GM12878 (cell line): ENCODE results near the gene TNFAIP3. TPM values are rescaled to one million over a fixed set of nuclear protein-coding genes. Genes with fewer than 3 reads are reported as not detected.

Experiments
- ATF2 ChIP-seq: IDR thresholded peaks from 2 replicates; pipeline ENCODE4 v1.6.1; 2012; ENCODE audit warnings: low read length, inconsistent platforms
- CEBPZ ChIP-seq: fragments of 150-350 bp; IDR thresholded peaks from 2 replicates; pipeline ENCODE4 v1.6.1; 2016; ENCODE audit warnings: low read depth, low read length
- CHD4 ChIP-seq: fragments of 200-600 bp; sonication (generic); IDR thresholded peaks from 2 replicates; pipeline ENCODE4 v1.6.1; 2016; ENCODE audit warnings: mild to moderate bottlenecking
- CTCF ChIP-seq, 3 experiments: IDR thresholded peaks in 2 of 3; conservative IDR thresholded peaks in 1 of 3; 2 replicates each; pipeline ENCODE4 v1.5.1; 2011; ENCODE audit warnings: low read depth in 3 of 3, low read length in 3 of 3, mild to moderate bottlenecking in 3 of 3, control low read depth in 2 of 3, moderate library complexity in 2 of 3, inconsistent platforms in 1 of 3, mixed read lengths in 1 of 3; ENCODE audit not compliant: control insufficient read depth in 2 of 3, insufficient read depth in 1 of 3; ENCODE audit errors: extremely low read depth in 1 of 3
- DPF2 ChIP-seq: fragments of 450-650 bp; IDR thresholded peaks from 2 replicates; pipeline ENCODE4 v1.6.1; 2017; ENCODE audit warnings: mild to moderate bottlenecking
- GABPA ChIP-seq: IDR thresholded peaks from 2 replicates; pipeline ENCODE4 v1.6.1; 2014; ENCODE audit warnings: antibody characterized with exemption, low read depth, mild to moderate bottlenecking, inconsistent platforms
- IRF4 ChIP-seq: IDR thresholded peaks from 2 replicates; pipeline ENCODE4 v1.6.1; 2011; ENCODE audit warnings: low read depth, low read length
- KDM1A ChIP-seq: fragments of 200-600 bp; sonication (generic); IDR thresholded peaks from 2 replicates; pipeline ENCODE4 v1.6.1; 2016; ENCODE audit warnings: borderline replicate concordance
- MXI1 ChIP-seq: fragments of 150-350 bp; IDR thresholded peaks from 2 replicates; pipeline ENCODE4 v1.6.1; 2011; ENCODE audit warnings: low read depth, mild to moderate bottlenecking, inconsistent platforms, low read length, improper control_type of control experiment
- NBN ChIP-seq: fragments of 450-650 bp; IDR thresholded peaks from 2 replicates; pipeline ENCODE4 v1.6.1; 2016
- RELB ChIP-seq: fragments of 450-650 bp; IDR thresholded peaks from 2 replicates; pipeline ENCODE4 v1.6.1; 2017; ENCODE audit warnings: low read depth, mild to moderate bottlenecking, moderate library complexity
- SIX5 ChIP-seq: IDR thresholded peaks from 2 replicates; pipeline ENCODE4 v1.6.1; 2011; ENCODE audit warnings: mild to moderate bottlenecking, low read depth, low read length, moderate library complexity; ENCODE audit not compliant: severe bottlenecking
- SKIL ChIP-seq: fragments of 450-650 bp; IDR thresholded peaks from 2 replicates; pipeline ENCODE4 v1.6.1; 2017; ENCODE audit warnings: mild to moderate bottlenecking, low read depth, inconsistent platforms; ENCODE audit not compliant: poor library complexity, severe bottlenecking
- SREBF1 ChIP-seq: IDR thresholded peaks from 2 replicates; pipeline ENCODE4 v1.6.1; 2012; ENCODE audit warnings: mild to moderate bottlenecking, low read length
- SUPT20H ChIP-seq: IDR thresholded peaks from 2 replicates; pipeline ENCODE4 v1.6.1; 2011; ENCODE audit warnings: low read depth, mild to moderate bottlenecking, low read length, moderate library complexity, borderline replicate concordance; ENCODE audit not compliant: control insufficient read depth
- TCF3 ChIP-seq: IDR thresholded peaks from 2 replicates; pipeline ENCODE4 v1.6.1; 2012; ENCODE audit warnings: low read depth, mild to moderate bottlenecking, low read length, borderline replicate concordance; ENCODE audit not compliant: insufficient read depth
- ZNF217 ChIP-seq: fragments of 450-650 bp; IDR thresholded peaks from 2 replicates; pipeline ENCODE4 v1.6.1; 2017; ENCODE audit warnings: antibody characterized with exemption, mild to moderate bottlenecking
- ZNF274 ChIP-seq: IDR thresholded peaks from one replicate; pipeline ENCODE4 v1.8.0; 2011; ENCODE audit not compliant: insufficient read length, insufficient read depth
- ZNF384 ChIP-seq: IDR thresholded peaks from 2 replicates; pipeline ENCODE4 v1.6.1; 2012; ENCODE audit warnings: low read depth, mild to moderate bottlenecking, low read length, improper control_type of control experiment, borderline replicate concordance
- polyA plus RNA-seq, 11 experiments: library from polyadenylated mRNA; depleted of rRNA in 4 of 11; unstranded in 6 of 11; stranded (reverse) in 5 of 11; fragments of >200 nt; fragmentation: Nextera tagmentation in 4 of 11; fragmentation: Illumina TruSeq in 1 of 11; extraction: Ambion mirVana in 4 of 11; extraction: Trizol in 1 of 11; gene quantifications; 1 replicate in 1 of 11; 2 replicates in 10 of 11; pipeline versions ENCODE4 v1.2.1 to v1.2.3, GENCODE V29; 2011 to 2016; ENCODE audit warnings: inconsistent platforms in 2 of 11, missing spikeins in 2 of 11, low read depth in 1 of 11
- total RNA-seq, 4 experiments: library from RNA; depleted of rRNA in 3 of 4; stranded (reverse); fragments of >200 nt in 3 of 4; fragmentation: Illumina TruSeq in 1 of 4; extraction: Trizol in 1 of 4; gene quantifications; 2 replicates each; pipeline versions ENCODE4 v1.2.1 to v1.2.3, GENCODE V29; 2013 to 2021

Gene TNFAIP3
- total and polyA plus RNA-seq, 10 of the 15 experiments (the other 5 are each of a cell fraction or from before 2014, with no cell fraction given), result 18.0 to 350 (median 127) TPM

- no peak for TF ChIP-seq CEBPZ
- no peak for TF ChIP-seq TCF3
- no peak; the same call in 1 of the 2 replicates for TF ChIP-seq NBN
- no peak for TF ChIP-seq ZNF384
- TF ChIP-seq SUPT20H, result no peak
- no peak for TF ChIP-seq SIX5
- TF ChIP-seq ZNF217, result peak; percentile 63
- TF ChIP-seq CHD4, result no peak
- TF ChIP-seq SREBF1, result no peak
- TF ChIP-seq ATF2, result peak; percentile 52; the same call in 1 of the 2 replicates
- TF ChIP-seq IRF4, result no peak
- peak; percentile 69; the same call in 1 of the 2 replicates for TF ChIP-seq GABPA
- TF ChIP-seq RELB, result peak; percentile 96
- TF ChIP-seq ZNF274, result no peak
- TF ChIP-seq SKIL, result peak; percentile 6
- peak; percentile 83 for TF ChIP-seq DPF2
- no peak for TF ChIP-seq KDM1A
- TF ChIP-seq MXI1, result peak; percentile 51; the same call in 1 of the 2 replicates
- peak; percentile 63 to 83 (median 70) for TF ChIP-seq CTCF (IDR thresholded peaks at IDR 0.05 in 2 of 3, conservative IDR thresholded peaks at IDR 0.05 in 1 of 3; ENCODE audit: control insufficient read depth in 2 of 3, extremely low read depth in 1 of 3, insufficient read depth in 1 of 3, low read depth in 3 of 3, low read length in 3 of 3)
These were observed at the start of gene TNFAIP3 (continued) for GRCh38 chr6:137866914-137867684.
